OCI-LY7 (cell line): ENCODE data around the gene KCNJ2.

ENCODE experiments used
- EZH2phosphoT487 ChIP-seq: fragments of 200-600 bp; sonication (generic); IDR thresholded peaks from 2 replicates; pipeline ENCODE4 v1.6.1; 2018; ENCODE audit warnings: low read depth, borderline replicate concordance, mild to moderate bottlenecking, mixed run types, antibody characterized with exemption, low read length, moderate library complexity, mixed read lengths
- TF ChIP-seq, protein P1 (sequence below): fragments of 200-600 bp; sonication (generic); conservative IDR thresholded peaks from 2 replicates; pipeline ENCODE4 v1.5.1; 2014; ENCODE audit warnings: mild to moderate bottlenecking, antibody characterized with exemption, low read length, moderate library complexity, mixed read lengths

DNA sequence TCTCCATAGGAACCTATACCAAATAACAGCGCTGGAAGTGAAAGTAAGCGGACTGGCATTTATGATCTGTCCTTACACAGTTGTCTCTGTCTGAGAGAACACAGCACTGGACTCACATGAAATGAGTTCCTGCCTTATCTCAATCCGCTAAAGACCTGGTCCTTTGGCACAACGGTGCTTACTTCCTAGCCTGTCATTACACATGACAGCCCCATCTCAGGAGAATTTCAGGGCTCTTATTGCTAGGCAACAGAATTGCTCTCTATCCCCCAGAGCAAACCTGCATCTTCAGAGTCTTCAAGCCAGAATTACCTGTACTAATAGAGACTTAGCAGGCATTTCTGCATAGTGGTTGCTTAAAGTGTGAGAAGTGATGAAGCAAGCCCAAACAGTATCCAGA lies 4.3 kb downstream of the KCNJ2 start:
- TF ChIP-seq, protein P1, sequence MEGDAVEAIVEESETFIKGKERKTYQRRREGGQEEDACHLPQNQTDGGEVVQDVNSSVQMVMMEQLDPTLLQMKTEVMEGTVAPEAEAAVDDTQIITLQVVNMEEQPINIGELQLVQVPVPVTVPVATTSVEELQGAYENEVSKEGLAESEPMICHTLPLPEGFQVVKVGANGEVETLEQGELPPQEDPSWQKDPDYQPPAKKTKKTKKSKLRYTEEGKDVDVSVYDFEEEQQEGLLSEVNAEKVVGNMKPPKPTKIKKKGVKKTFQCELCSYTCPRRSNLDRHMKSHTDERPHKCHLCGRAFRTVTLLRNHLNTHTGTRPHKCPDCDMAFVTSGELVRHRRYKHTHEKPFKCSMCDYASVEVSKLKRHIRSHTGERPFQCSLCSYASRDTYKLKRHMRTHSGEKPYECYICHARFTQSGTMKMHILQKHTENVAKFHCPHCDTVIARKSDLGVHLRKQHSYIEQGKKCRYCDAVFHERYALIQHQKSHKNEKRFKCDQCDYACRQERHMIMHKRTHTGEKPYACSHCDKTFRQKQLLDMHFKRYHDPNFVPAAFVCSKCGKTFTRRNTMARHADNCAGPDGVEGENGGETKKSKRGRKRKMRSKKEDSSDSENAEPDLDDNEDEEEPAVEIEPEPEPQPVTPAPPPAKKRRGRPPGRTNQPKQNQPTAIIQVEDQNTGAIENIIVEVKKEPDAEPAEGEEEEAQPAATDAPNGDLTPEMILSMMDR = no peak
- no peak for TF ChIP-seq EZH2phosphoT487
